Fibroblast of lung (primary cell): Measurements from ENCODE around the gene AP1S3. TPM values are rescaled to one million over a fixed set of nuclear protein-coding genes. Genes with fewer than 3 reads are reported as not detected.

Source experiments
- DNase-seq, 2 donors: peaks; one replicate each; pipeline versions ENCODE4 v3.0.0 to v3.0.0-alpha.2; 2010; ENCODE audit warnings: low read depth in 2 of 2
- H2AFZ ChIP-seq: 2 replicates; pipeline ENCODE4 v1.5.1; 2012; ENCODE audit warnings: low read length, control low read depth, inconsistent platforms
- H3K27ac ChIP-seq: 2 replicates; pipeline ENCODE4 v1.5.1; 2011; ENCODE audit warnings: low read length, control low read depth; ENCODE audit not compliant: insufficient read depth
- H3K27me3 ChIP-seq: 2 replicates; pipeline ENCODE4 v1.5.1; 2011; ENCODE audit warnings: mild to moderate bottlenecking, low read length; ENCODE audit not compliant: control insufficient read depth, insufficient read depth
- H3K36me3 ChIP-seq: 2 replicates; pipeline ENCODE4 v1.5.1; 2011; ENCODE audit warnings: low read length; ENCODE audit not compliant: control insufficient read depth, insufficient read depth
- H3K4me1 ChIP-seq: 2 replicates; pipeline ENCODE4 v1.5.1; 2011; ENCODE audit warnings: low read length; ENCODE audit not compliant: control insufficient read depth, insufficient read depth; ENCODE audit errors: extremely low read depth
- H3K4me2 ChIP-seq: 2 replicates; pipeline ENCODE4 v1.5.1; 2011; ENCODE audit warnings: low read length, control low read depth; ENCODE audit not compliant: insufficient read depth; ENCODE audit errors: extremely low read depth
- H3K4me3 ChIP-seq, 4 experiments: fragments of 200-600 bp in 1 of 4; sonication (generic) in 1 of 4; replicated peaks in 1 of 4; 2 replicates each; pipeline ENCODE4 v1.5.1; 2011 to 2016; ENCODE audit warnings: low read length in 4 of 4, low read depth in 3 of 4, mild to moderate bottlenecking in 3 of 4, control low read depth in 2 of 4, inconsistent platforms in 1 of 4, mixed read lengths in 1 of 4; ENCODE audit not compliant: insufficient read depth in 1 of 4; ENCODE audit errors: control extremely low read depth in 1 of 4
- H3K79me2 ChIP-seq: 2 replicates; pipeline ENCODE4 v1.5.1; 2012; ENCODE audit warnings: mild to moderate bottlenecking, low read length, inconsistent platforms; ENCODE audit not compliant: control insufficient read depth, insufficient read depth
- H3K9ac ChIP-seq: 2 replicates; pipeline ENCODE4 v1.5.1; 2011; ENCODE audit warnings: mild to moderate bottlenecking, low read length, control low read depth; ENCODE audit not compliant: insufficient read depth
- H3K9me3 ChIP-seq: 2 replicates; pipeline ENCODE4 v1.5.1; 2012; ENCODE audit warnings: low read depth, low read length; ENCODE audit not compliant: control insufficient read depth, insufficient read depth
- H4K20me1 ChIP-seq: 2 replicates; pipeline ENCODE4 v1.5.1; 2011; ENCODE audit warnings: low read length; ENCODE audit not compliant: control insufficient read depth, insufficient read depth; ENCODE audit errors: extremely low read depth
- EZH2 ChIP-seq: IDR thresholded peaks from 2 replicates; pipeline ENCODE4 v1.5.1; 2012; ENCODE audit warnings: low read length, control low read depth, mild to moderate bottlenecking; ENCODE audit errors: missing control alignments
- polyA plus RNA-seq, 2 donors: library from polyadenylated mRNA; depleted of rRNA in 1 of 2; stranded (reverse) in 1 of 2; unstranded in 1 of 2; fragments of >200 nt; gene quantifications; 2 replicates each; pipeline ENCODE4 v1.2.1, GENCODE V29; 2011 to 2012; ENCODE audit warnings: missing spikeins in 1 of 2
- total RNA-seq: library from RNA; depleted of rRNA; stranded (reverse); fragments of >200 nt; gene quantifications from 2 replicates; pipeline ENCODE4 v1.2.1, GENCODE V29; 2014
- TF ChIP-seq, protein P1 (sequence below), 2 donors: IDR thresholded peaks in 1 of 2; conservative IDR thresholded peaks in 1 of 2; 1 replicate in 1 of 2; 2 replicates in 1 of 2; pipeline ENCODE4 v1.5.1; 2011 to 2012; ENCODE audit warnings: low read length in 2 of 2, control low read depth in 1 of 2, inconsistent platforms in 1 of 2, low read depth in 1 of 2, mild to moderate bottlenecking in 1 of 2

Gene AP1S3
- total and polyA plus RNA-seq, 2 donors (not counting 1 experiment from before 2014, with no cell fraction given): 2.9 to 3.3 TPM

DNA sequence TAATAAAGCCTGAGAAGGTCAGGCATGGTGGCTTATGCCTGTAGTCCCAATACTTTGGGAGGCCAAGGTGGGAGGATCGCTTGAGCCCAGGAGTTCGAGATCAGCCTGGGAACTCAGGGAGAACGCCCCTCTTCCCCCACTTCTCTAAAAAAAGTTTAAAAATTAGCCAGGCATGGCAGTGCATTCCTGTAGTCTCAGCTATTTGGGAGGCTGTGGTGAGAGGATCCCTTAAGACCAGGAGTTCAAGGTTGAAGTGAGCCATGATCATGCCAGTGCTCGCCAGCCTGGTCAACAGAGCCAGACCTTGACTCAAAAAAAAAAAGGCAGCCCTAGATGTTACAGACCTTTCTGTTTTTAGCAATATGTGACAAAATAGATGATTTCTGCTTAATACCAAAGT, 83.4 kb downstream of the AP1S3 start:
- Histone ChIP-seq H2AFZ (no peak overlapping the region), H3K9me3 (no peaks in the 10 kb centered on the region), H3K4me2 (no peak overlapping the region), H4K20me1 (no peaks in the 10 kb centered on the region), H3K4me1 (no peaks in the 10 kb centered on the region), H3K36me3 (no peaks in the 10 kb centered on the region), H3K4me3 (no peak overlapping the region), H3K27me3 (no peaks in the 10 kb centered on the region), H3K9ac (no peak overlapping the region), H3K27ac (no peak overlapping the region), H3K79me2 (no peaks in the 10 kb centered on the region)
- DNase-seq: no peak
- TF ChIP-seq, protein P1, sequence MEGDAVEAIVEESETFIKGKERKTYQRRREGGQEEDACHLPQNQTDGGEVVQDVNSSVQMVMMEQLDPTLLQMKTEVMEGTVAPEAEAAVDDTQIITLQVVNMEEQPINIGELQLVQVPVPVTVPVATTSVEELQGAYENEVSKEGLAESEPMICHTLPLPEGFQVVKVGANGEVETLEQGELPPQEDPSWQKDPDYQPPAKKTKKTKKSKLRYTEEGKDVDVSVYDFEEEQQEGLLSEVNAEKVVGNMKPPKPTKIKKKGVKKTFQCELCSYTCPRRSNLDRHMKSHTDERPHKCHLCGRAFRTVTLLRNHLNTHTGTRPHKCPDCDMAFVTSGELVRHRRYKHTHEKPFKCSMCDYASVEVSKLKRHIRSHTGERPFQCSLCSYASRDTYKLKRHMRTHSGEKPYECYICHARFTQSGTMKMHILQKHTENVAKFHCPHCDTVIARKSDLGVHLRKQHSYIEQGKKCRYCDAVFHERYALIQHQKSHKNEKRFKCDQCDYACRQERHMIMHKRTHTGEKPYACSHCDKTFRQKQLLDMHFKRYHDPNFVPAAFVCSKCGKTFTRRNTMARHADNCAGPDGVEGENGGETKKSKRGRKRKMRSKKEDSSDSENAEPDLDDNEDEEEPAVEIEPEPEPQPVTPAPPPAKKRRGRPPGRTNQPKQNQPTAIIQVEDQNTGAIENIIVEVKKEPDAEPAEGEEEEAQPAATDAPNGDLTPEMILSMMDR (conservative IDR thresholded peaks at IDR 0.05 in 1 of 2, IDR thresholded peaks at IDR 0.05 in 1 of 2; ENCODE audit: low read depth in 1 of 2, low read length in 2 of 2): no peak
- no peak for TF ChIP-seq EZH2

DNA sequence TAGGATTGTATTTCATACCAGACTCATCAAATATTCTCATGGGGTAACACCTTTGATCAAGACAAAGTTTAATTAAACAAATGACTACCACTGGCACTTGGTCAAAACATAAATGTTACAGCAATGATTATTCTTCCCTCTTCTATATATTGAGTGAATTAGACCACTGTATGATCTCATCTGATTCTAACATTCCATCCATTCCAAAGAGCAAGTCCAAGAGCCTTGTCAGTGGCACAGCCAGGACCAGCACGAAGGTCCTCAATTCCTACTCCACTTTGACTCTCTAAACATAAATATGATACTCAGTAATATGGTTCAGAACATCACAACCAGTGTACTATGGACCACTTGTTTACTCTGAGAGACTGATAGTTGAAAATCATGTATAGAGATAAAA, 86.4 kb downstream of the AP1S3 start:
- H4K20me1 ChIP-seq: no peaks in the 10 kb centered on the region
- H3K4me3 ChIP-seq: no peak overlapping the region
- no peak for TF ChIP-seq EZH2
- TF ChIP-seq, protein P1 (conservative IDR thresholded peaks at IDR 0.05 in 1 of 2, IDR thresholded peaks at IDR 0.05 in 1 of 2; ENCODE audit: low read depth in 1 of 2, low read length in 2 of 2): no peak
- no peak overlapping the region for H2AFZ ChIP-seq
- H3K9ac ChIP-seq: no peak overlapping the region
- H3K27ac ChIP-seq: no peak overlapping the region
- no peaks in the 10 kb centered on the region for H3K36me3 ChIP-seq
- no peaks in the 10 kb centered on the region for H3K9me3 ChIP-seq
- DNase-seq: peak in 1 of 2 donors; percentile 52
- no peaks in the 10 kb centered on the region for H3K4me1 ChIP-seq
- no peak overlapping the region for H3K4me2 ChIP-seq
- H3K79me2 ChIP-seq: no peaks in the 10 kb centered on the region
- H3K27me3 ChIP-seq: no peaks in the 10 kb centered on the region

DNA sequence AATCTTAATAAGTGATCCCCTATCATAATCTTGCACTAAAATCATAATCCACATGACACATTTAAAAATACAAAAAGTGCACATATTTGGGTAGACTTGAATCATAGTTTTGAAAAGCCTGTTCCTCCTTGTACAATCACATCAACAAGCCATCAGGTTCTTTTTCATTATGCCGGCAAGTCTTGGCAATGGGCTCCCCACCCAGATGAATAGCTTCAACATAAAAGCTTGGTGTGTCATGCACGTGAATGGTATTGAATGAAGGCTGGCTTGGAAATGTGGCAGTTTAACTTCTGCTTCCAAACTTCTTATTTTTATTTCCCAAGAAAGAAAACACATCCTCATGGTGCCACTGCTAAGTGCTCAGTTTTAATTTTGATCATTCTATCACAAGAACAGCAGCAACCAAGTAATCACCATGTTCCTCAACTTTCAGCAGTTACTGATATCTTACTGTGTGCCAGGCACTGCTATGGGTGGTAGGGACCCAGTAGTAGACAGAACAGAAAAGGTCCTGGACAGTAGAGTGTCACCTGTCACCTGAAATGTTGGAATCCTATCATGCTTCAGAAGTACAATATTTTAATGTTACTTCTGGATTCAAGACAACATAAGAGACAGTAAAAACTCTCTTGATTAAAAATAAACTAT, 89.9 kb downstream of the AP1S3 start:
- H3K4me3 ChIP-seq: no peak overlapping the region
- no peaks in the 10 kb centered on the region for H3K79me2 ChIP-seq
- H3K36me3 ChIP-seq: no peaks in the 10 kb centered on the region
- H3K9ac ChIP-seq: no peak overlapping the region
- H3K4me1 ChIP-seq: no peaks in the 10 kb centered on the region
- no peaks in the 10 kb centered on the region for H4K20me1 ChIP-seq
- no peak overlapping the region for H2AFZ ChIP-seq
- no peak overlapping the region for H3K27ac ChIP-seq
- TF ChIP-seq, protein P1 (conservative IDR thresholded peaks at IDR 0.05 in 1 of 2, IDR thresholded peaks at IDR 0.05 in 1 of 2; ENCODE audit: low read depth in 1 of 2, low read length in 2 of 2): no peak
- H3K27me3 ChIP-seq: no peaks in the 10 kb centered on the region
- H3K9me3 ChIP-seq: no peaks in the 10 kb centered on the region
- no peak for DNase-seq
- no peak overlapping the region for H3K4me2 ChIP-seq
